ENCODE measurements around the gene COL20A1.

COL20A1 gene

GRCh38 chr20:63329331-63330083, 36.5 kb downstream of the COL20A1 start:
- no peak overlapping the region for H3K4me3 ChIP-seq (ENCODE audit: low read depth, low read length)
- no peak for TF ChIP-seq CTCF (IDR thresholded peaks at IDR 0.05; ENCODE audit: low read depth, low read length)
- no peak for TF ChIP-seq MYC (IDR thresholded peaks at IDR 0.05; ENCODE audit: low read depth, low read length)
- no peak for DNase-seq (ENCODE audit: low read depth)

GRCh38 chr20:63330084-63330760, 37.2 kb downstream of the COL20A1 start:
- H3K4me3 ChIP-seq (ENCODE audit: low read depth, low read length) = no peak overlapping the region

GRCh38 chr20:63330940-63331339, 38.0 kb downstream of the COL20A1 start:
- no peak for DNase-seq (ENCODE audit: low read depth)
- TF ChIP-seq MAX (IDR thresholded peaks at IDR 0.05; ENCODE audit: low read depth, low read length) = no peak
- no peak for TF ChIP-seq MYC (IDR thresholded peaks at IDR 0.05; ENCODE audit: low read depth, low read length)
- TF ChIP-seq CTCF (IDR thresholded peaks at IDR 0.05; ENCODE audit: low read depth, low read length) = no peak
- TF ChIP-seq POLR2A (IDR thresholded peaks at IDR 0.05; ENCODE audit: extremely low read depth, insufficient read length) = no peak

More at GRCh38 chr20:63330084-63330760, 37.2 kb downstream of the COL20A1 start:
- DNase-seq (ENCODE audit: low read depth) = no peak
- TF ChIP-seq MYC (IDR thresholded peaks at IDR 0.05; ENCODE audit: low read depth, low read length) (no peak), POLR2A (IDR thresholded peaks at IDR 0.05; ENCODE audit: extremely low read depth, insufficient read length) (no peak)

GRCh38 chr20:63331741-63332400, 38.9 kb downstream of the COL20A1 start:
- no peak for TF ChIP-seq MAX (IDR thresholded peaks at IDR 0.05; ENCODE audit: low read depth, low read length)
- TF ChIP-seq CTCF (IDR thresholded peaks at IDR 0.05; ENCODE audit: low read depth, low read length) = no peak
- TF ChIP-seq MYC (IDR thresholded peaks at IDR 0.05; ENCODE audit: low read depth, low read length) = no peak
- TF ChIP-seq POLR2A (IDR thresholded peaks at IDR 0.05; ENCODE audit: extremely low read depth, insufficient read length) = no peak
- H3K4me3 ChIP-seq (ENCODE audit: low read depth, low read length) = no peak overlapping the region
- DNase-seq (ENCODE audit: low read depth) = no peak

More at GRCh38 chr20:63330940-63331339, 38.0 kb downstream of the COL20A1 start:
- H3K4me3 ChIP-seq (ENCODE audit: low read depth, low read length) = no peak overlapping the region

GRCh38 chr20:63332488-63333240, 39.7 kb downstream of the COL20A1 start:
- DNase-seq (ENCODE audit: low read depth) = no peak
- TF ChIP-seq MAX (IDR thresholded peaks at IDR 0.05; ENCODE audit: low read depth, low read length) (no peak), POLR2A (IDR thresholded peaks at IDR 0.05; ENCODE audit: extremely low read depth, insufficient read length) (no peak), CTCF (IDR thresholded peaks at IDR 0.05; ENCODE audit: low read depth, low read length) (no peak), MYC (IDR thresholded peaks at IDR 0.05; ENCODE audit: low read depth, low read length) (no peak)

More at GRCh38 chr20:63332488-63333240, 39.7 kb downstream of the COL20A1 start:
- no peak overlapping the region for H3K4me3 ChIP-seq (ENCODE audit: low read depth, low read length)

All from NB4 (cell line).